CD4-positive, alpha-beta T cell treated with Interleukin-2 at 100 ng/mL for 4 hours (primary cell): ENCODE results near the gene NAMPT.
A peak's percentile ranks its signal among the peaks of the same experiment; 100 is the strongest.
"Not testable (repeated sequence)": the region's sequence is repeated elsewhere in the genome, so short reads cannot be mapped to it uniquely, and the experiment has no call there.

Experiments
- DNase-seq: peaks from one replicate; pipeline ENCODE4 v3.0.0-alpha.2; 2020; ENCODE audit warnings: low spot score

Gene NAMPT

GRCh38 chr7:106304568-106304967 is 19.8 kb upstream of the NAMPT start:
- DNase-seq, result no peak

- DNase-seq, result not testable (repeated sequence)
Measured at GRCh38 chr7:106298631-106299030, 13.8 kb upstream of the NAMPT start.

GRCh38 chr7:106298155-106298554 is 13.4 kb upstream of the NAMPT start:
- not testable (repeated sequence) for DNase-seq

GRCh38 chr7:106294334-106294733 is 9.6 kb upstream of the NAMPT start:
- DNase-seq, result no peak

- no peak for DNase-seq
Measured at GRCh38 chr7:106291247-106291646, 6.5 kb upstream of the NAMPT start.

- no peak for DNase-seq
Measured at GRCh38 chr7:106290319-106290718, 5.5 kb upstream of the NAMPT start.

- no peak for DNase-seq
Measured at GRCh38 chr7:106289848-106290247, 5.1 kb upstream of the NAMPT start.

- no peak for DNase-seq
Measured at GRCh38 chr7:106288263-106288662, 3.5 kb upstream of the NAMPT start.

- no peak for DNase-seq
Measured at GRCh38 chr7:106287786-106288185, 3.0 kb upstream of the NAMPT start.

- peak; percentile 10 for DNase-seq
Measured at GRCh38 chr7:106285855-106286492, 1.2 kb upstream of the NAMPT start.

GRCh38 chr7:106285051-106285854 is 470 bp upstream of the NAMPT start:
- DNase-seq, result peak; percentile 97

GRCh38 chr7:106283831-106284713 is 711 bp downstream of the NAMPT start:
- DNase-seq, result peak; percentile 30

GRCh38 chr7:106283501-106283830 is 1.3 kb downstream of the NAMPT start:
- no peak for DNase-seq

GRCh38 chr7:106282852-106283251 is 1.9 kb downstream of the NAMPT start:
- no peak for DNase-seq

- DNase-seq, result no peak
Measured at GRCh38 chr7:106282390-106282789, 2.4 kb downstream of the NAMPT start.

GRCh38 chr7:106281585-106282318 is 3.0 kb downstream of the NAMPT start:
- no peak for DNase-seq

GRCh38 chr7:106281127-106281526 is 3.7 kb downstream of the NAMPT start:
- DNase-seq, result no peak

GRCh38 chr7:106279425-106280197 is 5.2 kb downstream of the NAMPT start:
- no peak for DNase-seq

- DNase-seq, result no peak
Measured at GRCh38 chr7:106278695-106279094, 6.1 kb downstream of the NAMPT start.

- no peak for DNase-seq
Measured at GRCh38 chr7:106277976-106278375, 6.8 kb downstream of the NAMPT start.

GRCh38 chr7:106276513-106276912 is 8.3 kb downstream of the NAMPT start:
- no peak for DNase-seq
